H9 (cell line): ENCODE measurements around the gene MYOM1. TPM values are rescaled to one million over a fixed set of nuclear protein-coding genes. Genes with fewer than 3 reads are reported as not detected.

Experiments
- DNase-seq: peaks from one replicate; pipeline ENCODE4 v3.0.0-alpha.2; 2017
- H2AFZ ChIP-seq: one replicate; pipeline ENCODE4 v1.6.1; 2013; ENCODE audit warnings: mild to moderate bottlenecking, low read length, control low read depth, moderate library complexity
- H2AK5ac ChIP-seq: 2 replicates; pipeline ENCODE4 v1.6.1; 2013; ENCODE audit warnings: low read length, control low read depth, mixed read lengths; ENCODE audit not compliant: insufficient read length
- H2BK120ac ChIP-seq: one replicate; pipeline ENCODE4 v1.6.1; 2013; ENCODE audit warnings: low read depth, mild to moderate bottlenecking, low read length, control low read depth, inconsistent platforms; ENCODE audit not compliant: poor library complexity, severe bottlenecking
- H2BK12ac ChIP-seq: 2 replicates; pipeline ENCODE4 v1.6.1; 2013; ENCODE audit warnings: low read length, control low read depth, mixed read lengths, low read depth; ENCODE audit not compliant: insufficient read length
- H2BK15ac ChIP-seq: 2 replicates; pipeline ENCODE4 v1.6.1; 2013; ENCODE audit warnings: low read depth, low read length, control low read depth
- H2BK20ac ChIP-seq: one replicate; pipeline ENCODE4 v1.6.1; 2013; ENCODE audit warnings: low read depth, mild to moderate bottlenecking, low read length, control low read depth, inconsistent platforms; ENCODE audit not compliant: poor library complexity, severe bottlenecking
- H2BK5ac ChIP-seq: 2 replicates; pipeline ENCODE4 v1.6.1; 2013; ENCODE audit warnings: low read length, control low read depth, mixed read lengths; ENCODE audit not compliant: insufficient read length
- H3K14ac ChIP-seq: 2 replicates; pipeline ENCODE4 v1.6.1; 2013; ENCODE audit warnings: low read length, control low read depth; ENCODE audit not compliant: insufficient read depth
- H3K18ac ChIP-seq: 2 replicates; pipeline ENCODE4 v1.6.1; 2013; ENCODE audit warnings: low read depth, mild to moderate bottlenecking, mixed read lengths, low read length, control low read depth; ENCODE audit not compliant: insufficient read length
- H3K23ac ChIP-seq: 2 replicates; pipeline ENCODE4 v1.6.1; 2013; ENCODE audit warnings: low read length, control low read depth, mixed read lengths, low read depth; ENCODE audit not compliant: insufficient read length
- H3K23me2 ChIP-seq: 2 replicates; pipeline ENCODE4 v1.6.1; 2013; ENCODE audit warnings: low read depth, mild to moderate bottlenecking, mixed read lengths, low read length, control low read depth; ENCODE audit not compliant: insufficient read length, poor library complexity, severe bottlenecking
- H3K27ac ChIP-seq: 2 replicates; pipeline ENCODE4 v1.5.1; 2013; ENCODE audit warnings: low read length, control low read depth, mixed read lengths, low read depth; ENCODE audit not compliant: insufficient read length
- H3K27me3 ChIP-seq: 2 replicates; pipeline ENCODE4 v1.6.1; 2013; ENCODE audit warnings: low read length, control low read depth, inconsistent platforms; ENCODE audit not compliant: insufficient read depth
- H3K4ac ChIP-seq: 2 replicates; pipeline ENCODE4 v1.6.1; 2013; ENCODE audit warnings: low read depth, mild to moderate bottlenecking, control low read depth, inconsistent platforms, low read length, moderate library complexity
- H3K4me1 ChIP-seq: 2 replicates; pipeline ENCODE4 v1.6.1; 2013; ENCODE audit warnings: low read length, control low read depth, inconsistent platforms; ENCODE audit not compliant: insufficient read depth
- H3K4me2 ChIP-seq: 2 replicates; pipeline ENCODE4 v1.6.1; 2013; ENCODE audit warnings: low read length, control low read depth, mixed read lengths; ENCODE audit not compliant: insufficient read length, insufficient read depth
- H3K56ac ChIP-seq: 2 replicates; pipeline ENCODE4 v1.6.1; 2013; ENCODE audit warnings: low read depth, mild to moderate bottlenecking, mixed read lengths, low read length, control low read depth; ENCODE audit not compliant: insufficient read length
- H3K79me1 ChIP-seq: 2 replicates; pipeline ENCODE4 v1.6.1; 2013; ENCODE audit warnings: low read depth, mild to moderate bottlenecking, moderate library complexity, low read length, control low read depth, inconsistent platforms; ENCODE audit not compliant: insufficient read depth, poor library complexity, severe bottlenecking
- H3K79me2 ChIP-seq: 2 replicates; pipeline ENCODE4 v1.6.1; 2013; ENCODE audit warnings: low read length, control low read depth, inconsistent platforms; ENCODE audit not compliant: insufficient read depth
- H3K9ac ChIP-seq: 2 replicates; pipeline ENCODE4 v1.6.1; 2013; ENCODE audit warnings: low read length, control low read depth, mixed read lengths; ENCODE audit not compliant: insufficient read length; ENCODE audit errors: extremely low read depth
- H3K9me3 ChIP-seq: one replicate; pipeline ENCODE4 v1.6.1; 2013; ENCODE audit warnings: low read depth, low read length, inconsistent platforms; ENCODE audit not compliant: control insufficient read depth
- H3T11ph ChIP-seq: one replicate; pipeline ENCODE4 v1.6.1; 2013; ENCODE audit warnings: mild to moderate bottlenecking, low read length, control low read depth, inconsistent platforms
- H4K20me1 ChIP-seq: one replicate; pipeline ENCODE4 v1.6.1; 2013; ENCODE audit not compliant: control insufficient read depth, insufficient read length, insufficient read depth
- H4K5ac ChIP-seq: 2 replicates; pipeline ENCODE4 v1.6.1; 2013; ENCODE audit warnings: low read depth, mild to moderate bottlenecking, mixed read lengths, low read length, control low read depth; ENCODE audit not compliant: insufficient read length
- H4K8ac ChIP-seq: replicated peaks from 2 replicates; pipeline ENCODE4 v1.6.1; 2013; ENCODE audit warnings: low read length, control low read depth, mixed read lengths, low read depth; ENCODE audit not compliant: insufficient read length
- H4K91ac ChIP-seq: 2 replicates; pipeline ENCODE4 v1.6.1; 2013; ENCODE audit warnings: low read depth, mild to moderate bottlenecking, moderate library complexity, mixed read lengths, low read length, control low read depth; ENCODE audit not compliant: insufficient read length
- H3K27ac Mint-ChIP-seq, 3 experiments: 2 replicates in 2 of 3; 3 replicates in 1 of 3; pipeline ENCODE4 v1.8.0; 2020 to 2021; ENCODE audit warnings: mixed read lengths in 3 of 3, mild to moderate bottlenecking in 1 of 3, moderate library complexity in 1 of 3
- H3K27me3 Mint-ChIP-seq: 2 replicates; pipeline ENCODE4 v1.8.0; 2021; ENCODE audit warnings: low read depth, mild to moderate bottlenecking, moderate library complexity, mixed read lengths
- H3K36me3 Mint-ChIP-seq, 3 experiments: 2 replicates in 2 of 3; 3 replicates in 1 of 3; pipeline ENCODE4 v1.8.0; 2020 to 2021; ENCODE audit warnings: low read depth in 3 of 3, mixed read lengths in 3 of 3; ENCODE audit not compliant: insufficient read depth in 1 of 3
- H3K4me1 Mint-ChIP-seq, 2 experiments: 2 replicates each; pipeline ENCODE4 v1.8.0; 2020; ENCODE audit warnings: mixed read lengths in 2 of 2
- H3K4me3 Mint-ChIP-seq, 2 experiments: 2 replicates in 1 of 2; 3 replicates in 1 of 2; pipeline ENCODE4 v1.8.0; 2020 to 2021; ENCODE audit warnings: mild to moderate bottlenecking in 2 of 2, mixed read lengths in 2 of 2, moderate library complexity in 1 of 2
- H3K9me3 Mint-ChIP-seq, 2 experiments: 2 replicates in 1 of 2; 3 replicates in 1 of 2; pipeline ENCODE4 v1.8.0; 2020; ENCODE audit warnings: mild to moderate bottlenecking in 2 of 2, mixed read lengths in 2 of 2, moderate library complexity in 1 of 2
- WGBS: extraction: QIAGEN DNeasy Blood & Tissue Kit; methylation state at CpG from one replicate; pipeline ENCODE4 v1.1.7; 2013; ENCODE audit warnings: missing lambda C conversion rate, low lambda C conversion rate, mixed read lengths; ENCODE audit not compliant: insufficient read length; ENCODE audit errors: extremely low coverage; 5-methylcytosine and 5-hydroxymethylcytosine counted together
- total RNA-seq: library from RNA; stranded (reverse); gene quantifications from 2 replicates; pipeline ENCODE4 v1.2.1, GENCODE V29; 2021
- TF ChIP-seq, protein P1 (sequence below): fragments of 200-600 bp; sonication (generic); conservative IDR thresholded peaks from 3 replicates; pipeline ENCODE4 v1.8.0; 2021; ENCODE audit warnings: antibody characterized with exemption, mild to moderate bottlenecking

The MYOM1 gene
- total RNA-seq, 1 experiment from 2014 or later, result 0.17 TPM

DNA sequence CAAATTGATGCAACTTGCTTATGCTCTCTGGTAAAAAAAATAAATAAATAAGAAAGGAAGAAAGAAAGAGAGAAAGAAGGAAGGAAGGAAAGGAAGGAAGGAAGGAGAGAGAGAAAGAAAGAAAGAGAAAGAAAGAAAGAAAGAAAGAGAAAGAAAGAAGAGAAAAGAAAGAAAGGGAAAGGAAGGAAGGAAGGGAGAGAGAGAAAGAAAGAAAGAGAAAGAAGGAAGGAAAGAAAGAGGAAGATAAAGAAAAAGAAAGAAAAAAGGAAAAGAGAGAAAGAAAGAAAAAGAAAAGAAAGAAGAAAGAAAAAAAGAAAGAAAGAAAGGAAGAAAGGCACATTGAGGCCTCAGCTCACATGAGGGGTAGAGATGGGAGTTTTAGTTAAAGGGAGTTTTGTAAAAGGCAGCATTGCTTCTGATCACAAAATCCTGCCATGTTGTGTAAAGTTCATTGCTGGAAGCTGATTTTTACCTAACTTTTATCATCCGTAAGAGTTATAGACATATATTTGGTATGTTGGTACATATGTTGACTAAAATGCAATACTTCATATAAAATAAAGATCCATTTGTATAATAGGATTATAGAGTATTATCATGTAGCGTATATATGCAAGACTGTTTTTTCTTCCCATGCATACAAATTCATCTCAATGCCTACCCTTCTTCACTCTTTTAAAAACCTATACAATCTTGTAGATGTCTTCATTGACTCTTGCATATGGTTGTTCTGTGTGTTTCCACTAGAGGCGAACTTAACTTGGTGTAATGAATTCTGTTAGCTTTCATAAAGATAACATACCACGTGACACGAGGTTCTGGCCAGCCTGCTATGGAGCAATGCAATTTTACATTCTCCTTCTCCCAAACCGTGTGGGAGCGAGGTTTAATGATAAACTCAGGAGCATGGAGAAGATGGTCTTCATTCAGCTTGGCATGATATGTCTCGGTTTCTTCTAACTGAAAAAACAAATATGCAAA is 32.8 kb downstream of the MYOM1 start:
- Mint-ChIP-seq H3K4me3 (no peak overlapping the region), H3K27ac (no peak overlapping the region), H3K4me1 (peaks cover 0 to 2% of the 10 kb centered on the region in 2 experiments; a peak in 3 of 4 replicates), H3K27me3 (no peaks in the 10 kb centered on the region), H3K9me3 (no peaks in the 10 kb centered on the region), H3K36me3 (no peaks in the 10 kb centered on the region)
- Histone ChIP-seq H3K18ac (no peak overlapping the region), H3K9me3 (no peaks in the 10 kb centered on the region), H2BK12ac (no peak overlapping the region), H3K4ac (no peak overlapping the region), H2AK5ac (no peak overlapping the region), H3K79me1 (no peaks in the 10 kb centered on the region), H3K4me1 (no peaks in the 10 kb centered on the region), H4K8ac (no peak overlapping the region), H3K9ac (no peak overlapping the region), H3K79me2 (no peaks in the 10 kb centered on the region), H4K20me1 (no peaks in the 10 kb centered on the region), H4K91ac (no peak overlapping the region), H2AFZ (no peak overlapping the region), H3K27ac (no peak overlapping the region), H3K14ac (no peak overlapping the region), H3K23ac (no peak overlapping the region), H3K56ac (no peak overlapping the region), H2BK5ac (no peak overlapping the region), H3K27me3 (no peaks in the 10 kb centered on the region; the same call in 1 of the 2 replicates), H2BK20ac (no peak overlapping the region), H2BK120ac (no peak overlapping the region), H2BK15ac (no peak overlapping the region), H3K4me2 (no peak overlapping the region), H3T11ph (no peak overlapping the region), H4K5ac (no peak overlapping the region), H3K23me2 (no peaks in the 10 kb centered on the region)
- TF ChIP-seq, protein P1, sequence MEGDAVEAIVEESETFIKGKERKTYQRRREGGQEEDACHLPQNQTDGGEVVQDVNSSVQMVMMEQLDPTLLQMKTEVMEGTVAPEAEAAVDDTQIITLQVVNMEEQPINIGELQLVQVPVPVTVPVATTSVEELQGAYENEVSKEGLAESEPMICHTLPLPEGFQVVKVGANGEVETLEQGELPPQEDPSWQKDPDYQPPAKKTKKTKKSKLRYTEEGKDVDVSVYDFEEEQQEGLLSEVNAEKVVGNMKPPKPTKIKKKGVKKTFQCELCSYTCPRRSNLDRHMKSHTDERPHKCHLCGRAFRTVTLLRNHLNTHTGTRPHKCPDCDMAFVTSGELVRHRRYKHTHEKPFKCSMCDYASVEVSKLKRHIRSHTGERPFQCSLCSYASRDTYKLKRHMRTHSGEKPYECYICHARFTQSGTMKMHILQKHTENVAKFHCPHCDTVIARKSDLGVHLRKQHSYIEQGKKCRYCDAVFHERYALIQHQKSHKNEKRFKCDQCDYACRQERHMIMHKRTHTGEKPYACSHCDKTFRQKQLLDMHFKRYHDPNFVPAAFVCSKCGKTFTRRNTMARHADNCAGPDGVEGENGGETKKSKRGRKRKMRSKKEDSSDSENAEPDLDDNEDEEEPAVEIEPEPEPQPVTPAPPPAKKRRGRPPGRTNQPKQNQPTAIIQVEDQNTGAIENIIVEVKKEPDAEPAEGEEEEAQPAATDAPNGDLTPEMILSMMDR, result no peak; the same call in 2 of the 3 replicates
- DNase-seq, result no peak
- WGBS, result no CpG with 5 or more reads among the region's 8 CpGs
